GM12875 (cell line): Measurements from ENCODE around the gene KRTCAP2.

Source experiments
- H3K4me3 ChIP-seq: one replicate; pipeline ENCODE4 v1.5.1; 2011; ENCODE audit warnings: low read depth, low read length, control low read depth
- TF ChIP-seq, protein P1 (sequence below): IDR thresholded peaks from 2 replicates; pipeline ENCODE4 v1.5.1; 2011; ENCODE audit warnings: low read depth, mild to moderate bottlenecking, control low read depth, inconsistent platforms, low read length, moderate library complexity, borderline replicate concordance; ENCODE audit not compliant: insufficient read depth

The KRTCAP2 gene

DNA sequence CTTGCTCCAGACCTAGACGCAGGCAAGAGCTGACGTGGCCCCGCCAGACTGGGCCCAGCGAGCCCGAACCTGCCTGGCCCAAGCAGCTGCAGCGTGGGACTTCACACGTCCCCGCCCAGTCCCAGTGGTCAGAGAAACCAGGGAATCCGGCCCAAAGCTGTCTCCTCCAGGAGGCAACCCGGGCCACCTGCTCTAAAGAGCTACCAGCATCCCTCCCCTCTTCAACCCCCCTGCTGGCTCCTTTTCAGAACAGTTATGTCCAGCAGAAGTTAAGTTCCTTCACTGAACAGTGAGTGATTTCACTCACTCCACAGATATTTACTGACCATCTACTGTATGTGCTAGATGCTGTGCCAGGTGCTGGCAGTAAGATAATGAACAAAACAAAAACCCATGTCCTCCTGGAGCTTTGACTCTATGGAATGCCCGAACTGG lies 47.6 kb downstream of the KRTCAP2 start:
- TF ChIP-seq, protein P1, sequence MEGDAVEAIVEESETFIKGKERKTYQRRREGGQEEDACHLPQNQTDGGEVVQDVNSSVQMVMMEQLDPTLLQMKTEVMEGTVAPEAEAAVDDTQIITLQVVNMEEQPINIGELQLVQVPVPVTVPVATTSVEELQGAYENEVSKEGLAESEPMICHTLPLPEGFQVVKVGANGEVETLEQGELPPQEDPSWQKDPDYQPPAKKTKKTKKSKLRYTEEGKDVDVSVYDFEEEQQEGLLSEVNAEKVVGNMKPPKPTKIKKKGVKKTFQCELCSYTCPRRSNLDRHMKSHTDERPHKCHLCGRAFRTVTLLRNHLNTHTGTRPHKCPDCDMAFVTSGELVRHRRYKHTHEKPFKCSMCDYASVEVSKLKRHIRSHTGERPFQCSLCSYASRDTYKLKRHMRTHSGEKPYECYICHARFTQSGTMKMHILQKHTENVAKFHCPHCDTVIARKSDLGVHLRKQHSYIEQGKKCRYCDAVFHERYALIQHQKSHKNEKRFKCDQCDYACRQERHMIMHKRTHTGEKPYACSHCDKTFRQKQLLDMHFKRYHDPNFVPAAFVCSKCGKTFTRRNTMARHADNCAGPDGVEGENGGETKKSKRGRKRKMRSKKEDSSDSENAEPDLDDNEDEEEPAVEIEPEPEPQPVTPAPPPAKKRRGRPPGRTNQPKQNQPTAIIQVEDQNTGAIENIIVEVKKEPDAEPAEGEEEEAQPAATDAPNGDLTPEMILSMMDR = no peak

DNA sequence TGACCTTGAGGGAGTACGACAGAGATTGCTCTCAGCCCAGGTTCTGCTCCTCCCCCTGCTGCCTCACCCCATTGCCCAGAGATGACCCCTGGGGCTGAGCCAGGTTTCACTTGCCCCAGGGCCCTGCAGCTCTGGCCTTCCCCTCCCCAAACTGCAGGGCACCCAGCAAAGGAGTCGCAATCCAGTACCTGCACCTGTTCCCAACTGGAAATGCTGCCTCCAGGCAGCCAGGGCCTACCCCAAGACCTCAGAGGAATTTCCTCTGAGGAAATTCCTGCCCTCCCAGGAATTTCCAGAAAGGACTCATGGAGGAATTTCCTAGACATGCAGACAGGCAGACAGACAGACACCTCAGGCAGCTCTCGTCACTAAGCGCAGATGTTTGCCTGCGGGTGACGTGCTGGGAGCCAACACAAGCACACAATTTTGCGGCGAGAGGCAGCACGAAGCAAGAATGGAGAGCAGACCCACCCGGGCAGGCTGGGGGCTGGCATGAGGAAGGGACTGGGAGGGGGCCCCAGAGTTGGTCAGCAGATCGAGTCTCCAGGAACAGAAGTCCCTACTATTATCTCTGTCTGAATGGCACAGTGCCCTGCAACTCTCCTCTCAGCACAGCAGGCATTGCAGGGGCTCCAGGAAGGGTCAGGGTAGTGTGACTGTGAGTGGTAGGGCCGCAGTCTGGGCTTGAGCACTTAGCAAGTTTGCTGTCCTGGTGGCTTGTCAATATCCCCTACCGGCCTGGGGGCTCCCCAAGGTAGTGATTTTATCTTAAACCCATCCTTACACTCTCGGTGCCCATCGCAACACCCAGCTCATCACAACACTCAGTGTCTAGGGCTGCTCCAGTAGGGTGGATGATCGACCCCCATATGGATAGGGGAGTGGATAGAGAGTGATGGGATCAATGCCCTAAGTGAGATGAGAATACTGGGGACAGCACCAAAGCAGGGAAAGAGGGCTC lies 48.3 kb downstream of the KRTCAP2 start:
- TF ChIP-seq, protein P1 = no peak
- no peak overlapping the region for H3K4me3 ChIP-seq

More for the DNA sequence above, 47.6 kb downstream of the KRTCAP2 start:
- H3K4me3 ChIP-seq = no peak overlapping the region

DNA sequence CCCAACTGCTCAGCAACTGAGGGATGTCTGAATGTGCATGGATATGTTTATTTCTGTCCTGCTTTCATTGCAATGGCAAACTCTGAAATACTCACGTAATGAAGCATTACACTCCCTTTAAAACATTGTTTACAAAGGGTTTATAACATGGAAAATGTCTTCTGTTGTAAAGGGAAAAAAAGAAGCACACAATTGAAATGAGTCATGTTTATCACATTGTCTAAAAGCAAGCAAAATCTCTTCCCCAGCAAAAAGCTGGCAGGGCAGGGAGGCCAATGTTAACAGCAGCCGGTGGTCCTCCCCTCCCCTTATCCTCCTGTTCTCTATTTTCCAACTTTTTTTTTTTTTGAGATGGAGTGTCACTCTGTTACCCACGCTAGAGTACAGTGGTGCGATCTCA lies 49.3 kb downstream of the KRTCAP2 start:
- TF ChIP-seq, protein P1 = no peak
- H3K4me3 ChIP-seq = no peak overlapping the region

DNA sequence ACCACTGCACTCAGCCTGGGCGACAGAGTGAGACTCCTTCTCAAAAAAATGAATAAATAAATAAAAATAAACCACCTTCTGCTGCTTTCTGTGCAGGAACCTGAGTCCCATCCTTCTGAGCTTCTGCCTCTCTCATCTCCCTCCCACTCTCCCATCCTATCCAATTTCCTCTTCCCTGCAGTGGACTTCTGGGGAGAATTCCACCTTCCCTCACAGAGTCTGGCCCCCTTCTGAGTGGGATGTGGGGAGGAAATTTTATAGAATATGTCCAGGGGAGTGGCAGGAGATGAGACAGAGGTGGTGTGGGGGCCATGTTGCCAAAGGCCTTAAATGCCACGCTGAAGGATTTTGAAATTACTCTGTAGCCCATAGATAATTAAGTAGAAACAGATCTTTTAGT lies 50.8 kb downstream of the KRTCAP2 start:
- TF ChIP-seq, protein P1 = no peak

DNA sequence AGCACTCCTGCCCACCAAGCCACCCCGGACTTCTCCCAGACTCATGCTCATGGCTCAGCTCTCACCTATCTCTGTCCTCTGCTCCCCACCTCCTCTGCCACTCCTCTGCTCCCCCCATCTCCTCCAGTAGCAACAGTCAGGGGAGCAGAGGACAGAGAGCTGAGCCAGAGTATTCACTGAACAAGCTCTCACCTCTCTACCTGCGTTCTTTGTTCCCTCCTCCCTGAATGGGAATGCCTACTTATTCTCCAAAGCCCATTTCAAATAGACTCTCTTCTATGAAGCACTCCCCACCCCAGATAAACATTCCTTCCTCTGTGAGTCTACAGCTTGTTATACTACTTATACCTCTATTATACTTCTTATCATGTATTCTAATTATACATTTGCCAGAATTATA lies 51.9 kb downstream of the KRTCAP2 start:
- no peak overlapping the region for H3K4me3 ChIP-seq
- TF ChIP-seq, protein P1 = no peak

More for the DNA sequence above, 50.8 kb downstream of the KRTCAP2 start:
- no peak overlapping the region for H3K4me3 ChIP-seq

DNA sequence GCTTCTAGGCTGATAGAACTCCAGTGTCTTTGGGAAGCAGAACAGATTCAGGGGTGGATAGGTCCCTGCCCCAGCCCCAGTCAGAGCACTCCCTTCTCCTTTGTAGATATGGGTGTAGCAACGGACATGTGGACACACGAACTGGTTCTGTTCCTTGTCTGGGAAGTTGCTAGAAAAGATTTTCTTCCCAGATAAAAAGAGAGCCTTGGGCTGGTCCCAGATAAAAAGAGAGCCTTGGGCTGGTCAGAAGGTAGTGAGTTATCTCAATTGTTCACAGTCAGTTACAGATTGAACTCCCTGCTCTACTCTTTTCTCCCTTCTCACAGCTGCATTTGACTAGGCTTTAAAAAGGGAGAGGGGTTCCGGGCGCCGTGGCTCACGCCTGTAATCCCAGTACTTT lies 52.9 kb downstream of the KRTCAP2 start:
- TF ChIP-seq, protein P1 = no peak
- H3K4me3 ChIP-seq = no peak overlapping the region
